ENCODE results near the gene KIR2DL1.
"Not testable (repeated sequence)": the region's sequence is repeated elsewhere in the genome, so short reads cannot be mapped to it uniquely, and the experiment has no call there.

KIR2DL1 gene

DNA sequence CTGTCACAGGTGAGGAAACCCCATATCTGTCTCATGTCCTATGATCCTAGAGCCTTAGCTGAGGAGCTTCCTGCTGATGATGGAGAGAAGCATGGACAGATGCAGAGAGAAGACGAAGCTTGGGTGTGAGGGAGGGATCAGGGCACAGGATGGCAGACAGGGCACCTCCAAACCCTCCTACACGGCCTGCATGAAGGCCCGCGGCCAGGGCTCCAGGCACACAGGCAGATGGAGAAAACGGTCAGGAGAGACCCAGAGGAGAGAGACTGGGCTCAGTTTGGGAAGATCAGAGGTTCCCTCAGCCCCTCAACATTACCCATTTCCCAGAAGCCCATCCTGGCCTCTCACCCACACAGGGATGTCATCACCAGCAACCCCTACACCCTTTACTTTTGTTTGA is 25.5 kb upstream of the KIR2DL1 start:
- H3K9me3 ChIP-seq (replicated peaks; ENCODE audit: insufficient read depth, low read length); H3K36me3 ChIP-seq (replicated peaks; ENCODE audit: insufficient read depth, low read length); H3K9me2 ChIP-seq (replicated peaks; ENCODE audit: insufficient read depth, low read length); H3K79me2 ChIP-seq (ENCODE audit: low read length); H2AFZ ChIP-seq (ENCODE audit: low read length); H3K27ac ChIP-seq (ENCODE audit: low read length); H3K4me2 ChIP-seq (ENCODE audit: low read depth, low read length); H3K4me1 ChIP-seq (ENCODE audit: low read length); H4K20me1 ChIP-seq (ENCODE audit: insufficient read depth, low read length); H3K9ac ChIP-seq (ENCODE audit: low read length); H3K4me3 ChIP-seq (ENCODE audit: low read length); H3F3A ChIP-seq (ENCODE audit: insufficient read depth, low read length); DNase-seq: not testable (repeated sequence)
- peaks cover 19% of the 10 kb centered on the region; the same call in 1 of the 2 replicates for H3K27me3 ChIP-seq (replicated peaks; ENCODE audit: insufficient read depth, low read length)

DNA sequence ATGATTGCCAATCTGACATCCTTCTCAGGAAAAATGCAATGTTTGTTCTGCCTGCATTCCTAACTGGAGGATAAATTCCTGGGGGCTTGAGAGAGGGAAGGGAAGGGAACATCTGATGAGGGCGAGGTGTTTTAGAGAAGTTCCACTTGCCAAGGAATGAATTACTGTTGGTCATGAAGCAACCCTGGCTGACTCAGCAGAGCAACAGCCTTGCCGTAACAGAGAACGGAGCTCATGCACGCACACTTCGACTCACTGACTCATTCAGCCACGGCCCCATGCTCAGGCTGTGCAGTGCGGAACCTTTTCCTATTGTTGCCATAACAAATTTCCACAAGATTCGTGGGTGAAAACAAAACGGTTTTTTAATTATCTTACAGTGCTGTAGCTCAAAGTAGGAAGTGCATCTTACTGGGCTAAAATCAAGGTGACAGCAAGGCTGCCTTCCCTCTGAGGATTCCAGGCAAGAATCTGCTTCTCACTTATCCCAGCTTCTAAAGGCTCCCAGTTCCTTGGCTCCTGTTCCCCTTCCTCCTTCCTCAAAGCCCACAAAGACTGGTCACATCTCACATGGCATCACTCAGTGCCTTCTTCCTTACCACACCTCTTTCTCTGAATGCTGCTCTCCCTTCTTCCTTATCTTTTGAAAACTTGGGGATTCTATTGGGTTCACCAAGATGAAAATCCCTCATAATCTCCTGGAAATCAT is 21.8 kb upstream of the KIR2DL1 start:
- H3K9me3 ChIP-seq (replicated peaks; ENCODE audit: insufficient read depth, low read length); H3K4me2 ChIP-seq (ENCODE audit: low read depth, low read length); H3K4me1 ChIP-seq (ENCODE audit: low read length); H3K27ac ChIP-seq (ENCODE audit: low read length); H4K20me1 ChIP-seq (ENCODE audit: insufficient read depth, low read length); H3K36me3 ChIP-seq (replicated peaks; ENCODE audit: insufficient read depth, low read length); DNase-seq; H3K9ac ChIP-seq (ENCODE audit: low read length); H3K9me2 ChIP-seq (replicated peaks; ENCODE audit: insufficient read depth, low read length); H3K79me2 ChIP-seq (ENCODE audit: low read length); H3K4me3 ChIP-seq (ENCODE audit: low read length); H3F3A ChIP-seq (ENCODE audit: insufficient read depth, low read length); H2AFZ ChIP-seq (ENCODE audit: low read length); H3K27me3 ChIP-seq (replicated peaks; ENCODE audit: insufficient read depth, low read length): not testable (repeated sequence)

DNA sequence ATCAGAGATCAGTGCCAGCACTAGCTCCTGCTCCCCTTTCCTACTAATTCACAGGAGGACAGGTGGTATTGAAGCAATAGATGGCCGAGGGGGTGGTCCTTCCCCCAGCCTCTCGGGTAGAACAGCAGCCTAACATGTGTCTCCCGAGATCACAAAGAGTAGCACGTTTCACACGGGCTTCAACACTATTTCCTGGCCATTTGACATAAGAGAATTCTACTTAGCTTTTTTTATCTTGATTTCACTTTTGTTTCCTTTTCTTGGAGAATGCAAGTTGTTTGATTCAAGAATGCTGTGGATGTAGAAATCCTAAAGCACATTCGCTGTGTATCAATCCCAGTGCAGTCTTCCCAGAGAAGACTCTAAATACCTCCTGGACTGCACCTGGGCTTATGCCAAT is 19.3 kb upstream of the KIR2DL1 start:
- DNase-seq; H3K79me2 ChIP-seq (ENCODE audit: low read length); H4K20me1 ChIP-seq (ENCODE audit: insufficient read depth, low read length); H3K4me3 ChIP-seq (ENCODE audit: low read length); H3K27ac ChIP-seq (ENCODE audit: low read length); H3F3A ChIP-seq (ENCODE audit: insufficient read depth, low read length); H3K36me3 ChIP-seq (replicated peaks; ENCODE audit: insufficient read depth, low read length); H3K9me3 ChIP-seq (replicated peaks; ENCODE audit: insufficient read depth, low read length); H3K4me1 ChIP-seq (ENCODE audit: low read length); H2AFZ ChIP-seq (ENCODE audit: low read length); H3K27me3 ChIP-seq (replicated peaks; ENCODE audit: insufficient read depth, low read length); H3K9me2 ChIP-seq (replicated peaks; ENCODE audit: insufficient read depth, low read length); H3K4me2 ChIP-seq (ENCODE audit: low read depth, low read length); H3K9ac ChIP-seq (ENCODE audit: low read length): not testable (repeated sequence)

- H3K9me3 ChIP-seq (replicated peaks; ENCODE audit: insufficient read depth, low read length); H3F3A ChIP-seq (ENCODE audit: insufficient read depth, low read length); H4K20me1 ChIP-seq (ENCODE audit: insufficient read depth, low read length); DNase-seq; H3K9ac ChIP-seq (ENCODE audit: low read length); H2AFZ ChIP-seq (ENCODE audit: low read length); H3K27ac ChIP-seq (ENCODE audit: low read length); H3K36me3 ChIP-seq (replicated peaks; ENCODE audit: insufficient read depth, low read length); H3K4me3 ChIP-seq (ENCODE audit: low read length); H3K4me2 ChIP-seq (ENCODE audit: low read depth, low read length); H3K79me2 ChIP-seq (ENCODE audit: low read length); H3K9me2 ChIP-seq (replicated peaks; ENCODE audit: insufficient read depth, low read length); H3K4me1 ChIP-seq (ENCODE audit: low read length); H3K27me3 ChIP-seq (replicated peaks; ENCODE audit: insufficient read depth, low read length): not testable (repeated sequence)
Observed at GRCh38 chr19:54756204-54757110, 13.1 kb upstream of the KIR2DL1 start.

DNA sequence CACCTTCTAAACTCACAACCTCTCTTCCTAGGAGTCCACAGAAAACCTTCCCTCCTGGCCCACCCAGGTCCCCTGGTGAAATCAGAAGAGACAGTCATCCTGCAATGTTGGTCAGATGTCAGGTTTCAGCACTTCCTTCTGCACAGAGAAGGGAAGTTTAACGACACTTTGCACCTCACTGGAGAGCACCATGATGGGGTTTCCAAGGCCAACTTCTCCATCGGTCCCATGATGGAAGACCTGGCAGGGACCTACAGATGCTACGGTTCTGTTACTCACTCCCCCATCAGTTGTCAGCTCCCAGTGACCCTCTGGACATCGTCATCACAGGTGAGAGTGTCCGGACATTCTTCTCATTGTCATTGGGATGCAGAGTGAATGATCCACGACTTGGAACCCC is 11.0 kb upstream of the KIR2DL1 start:
- H3K36me3 ChIP-seq (replicated peaks; ENCODE audit: insufficient read depth, low read length); DNase-seq; H3K79me2 ChIP-seq (ENCODE audit: low read length); H3K4me3 ChIP-seq (ENCODE audit: low read length); H3K9ac ChIP-seq (ENCODE audit: low read length); H3K27me3 ChIP-seq (replicated peaks; ENCODE audit: insufficient read depth, low read length); H3K27ac ChIP-seq (ENCODE audit: low read length); H3K4me1 ChIP-seq (ENCODE audit: low read length); H3K9me2 ChIP-seq (replicated peaks; ENCODE audit: insufficient read depth, low read length); H4K20me1 ChIP-seq (ENCODE audit: insufficient read depth, low read length); H3F3A ChIP-seq (ENCODE audit: insufficient read depth, low read length); H3K9me3 ChIP-seq (replicated peaks; ENCODE audit: insufficient read depth, low read length); H3K4me2 ChIP-seq (ENCODE audit: low read depth, low read length); H2AFZ ChIP-seq (ENCODE audit: low read length): not testable (repeated sequence)

GRCh38 chr19:54764219-54764618 is 5.4 kb upstream of the KIR2DL1 start:
- not testable (repeated sequence) for H2AFZ ChIP-seq (ENCODE audit: low read length); DNase-seq; H3F3A ChIP-seq (ENCODE audit: insufficient read depth, low read length); H3K4me3 ChIP-seq (ENCODE audit: low read length); H3K27ac ChIP-seq (ENCODE audit: low read length); H3K9me2 ChIP-seq (replicated peaks; ENCODE audit: insufficient read depth, low read length); H3K27me3 ChIP-seq (replicated peaks; ENCODE audit: insufficient read depth, low read length); H3K9me3 ChIP-seq (replicated peaks; ENCODE audit: insufficient read depth, low read length); H3K4me2 ChIP-seq (ENCODE audit: low read depth, low read length); H4K20me1 ChIP-seq (ENCODE audit: insufficient read depth, low read length); H3K4me1 ChIP-seq (ENCODE audit: low read length); H3K36me3 ChIP-seq (replicated peaks; ENCODE audit: insufficient read depth, low read length); H3K79me2 ChIP-seq (ENCODE audit: low read length); H3K9ac ChIP-seq (ENCODE audit: low read length)

DNA sequence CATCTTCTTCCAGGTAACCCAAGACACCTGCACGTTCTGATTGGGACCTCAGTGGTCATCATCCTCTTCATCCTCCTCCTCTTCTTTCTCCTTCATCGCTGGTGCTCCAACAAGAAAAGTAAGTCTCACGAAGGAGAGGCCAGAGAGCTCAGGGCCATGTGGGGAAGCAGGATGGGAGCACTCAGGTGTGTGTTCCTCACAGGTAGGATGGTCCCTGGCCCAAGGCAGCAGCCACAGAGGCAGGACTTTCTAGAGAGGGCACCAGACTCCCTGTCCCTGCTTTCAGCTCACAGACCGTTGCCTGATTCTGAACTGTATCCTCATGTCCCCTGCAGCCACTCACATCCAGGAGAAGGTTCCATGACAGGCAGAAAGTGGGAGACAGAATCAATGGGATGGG is 3.1 kb upstream of the KIR2DL1 start:
- H4K20me1 ChIP-seq (ENCODE audit: insufficient read depth, low read length); H3F3A ChIP-seq (ENCODE audit: insufficient read depth, low read length); DNase-seq; H3K79me2 ChIP-seq (ENCODE audit: low read length); H3K4me3 ChIP-seq (ENCODE audit: low read length); H3K27ac ChIP-seq (ENCODE audit: low read length); H3K4me2 ChIP-seq (ENCODE audit: low read depth, low read length); H3K4me1 ChIP-seq (ENCODE audit: low read length); H3K27me3 ChIP-seq (replicated peaks; ENCODE audit: insufficient read depth, low read length); H2AFZ ChIP-seq (ENCODE audit: low read length); H3K9me3 ChIP-seq (replicated peaks; ENCODE audit: insufficient read depth, low read length); H3K9me2 ChIP-seq (replicated peaks; ENCODE audit: insufficient read depth, low read length); H3K36me3 ChIP-seq (replicated peaks; ENCODE audit: insufficient read depth, low read length); H3K9ac ChIP-seq (ENCODE audit: low read length): not testable (repeated sequence)

GRCh38 chr19:54770511-54770910 is 918 bp downstream of the KIR2DL1 start:
- not testable (repeated sequence) for H2AFZ ChIP-seq (ENCODE audit: low read length); H3K9me3 ChIP-seq (replicated peaks; ENCODE audit: insufficient read depth, low read length); H3K4me3 ChIP-seq (ENCODE audit: low read length); H3K27ac ChIP-seq (ENCODE audit: low read length); H3K36me3 ChIP-seq (replicated peaks; ENCODE audit: insufficient read depth, low read length); DNase-seq; H3K27me3 ChIP-seq (replicated peaks; ENCODE audit: insufficient read depth, low read length); H3K9ac ChIP-seq (ENCODE audit: low read length); H3K4me2 ChIP-seq (ENCODE audit: low read depth, low read length); H3F3A ChIP-seq (ENCODE audit: insufficient read depth, low read length); H3K79me2 ChIP-seq (ENCODE audit: low read length); H3K4me1 ChIP-seq (ENCODE audit: low read length); H4K20me1 ChIP-seq (ENCODE audit: insufficient read depth, low read length); H3K9me2 ChIP-seq (replicated peaks; ENCODE audit: insufficient read depth, low read length)
